GM19452 (cell line): Measurements from ENCODE around the gene ID4.
"Not testable (repeated sequence)": the region's sequence is repeated elsewhere in the genome, so short reads cannot be mapped to it uniquely, and the experiment has no call there.

Source experiments
- ATAC-seq: cut with Tn5 transposase; IDR thresholded peaks from one replicate; pipeline ENCODE4 v1.9.1; 2021; ENCODE audit not compliant: unreplicated experiment

Gene ID4

GRCh38 chr6:19831358-19831757, 5.8 kb upstream of the ID4 start:
- no peak for ATAC-seq

GRCh38 chr6:19833947-19834346, 3.2 kb upstream of the ID4 start:
- no peak for ATAC-seq

- no peak for ATAC-seq
Measured at GRCh38 chr6:19834858-19835257, 2.3 kb upstream of the ID4 start.

GRCh38 chr6:19835605-19836004, 1.6 kb upstream of the ID4 start:
- no peak for ATAC-seq

- no peak for ATAC-seq
Measured at GRCh38 chr6:19837511-19838441, 606 bp downstream of the ID4 start.

GRCh38 chr6:19838442-19839236, 1.5 kb downstream of the ID4 start:
- no peak for ATAC-seq

- no peak for ATAC-seq
Measured at GRCh38 chr6:19839237-19839546, 2.0 kb downstream of the ID4 start.

- ATAC-seq: no peak
Measured at GRCh38 chr6:19839788-19840187, 2.6 kb downstream of the ID4 start.

- no peak for ATAC-seq
Measured at GRCh38 chr6:19841181-19841580, 4.0 kb downstream of the ID4 start.

- no peak for ATAC-seq
Measured at GRCh38 chr6:19842030-19842615, 5.0 kb downstream of the ID4 start.

- ATAC-seq: no peak
Measured at GRCh38 chr6:19844689-19845088, 7.5 kb downstream of the ID4 start.

- ATAC-seq: no peak
Measured at GRCh38 chr6:19845266-19846041, 8.3 kb downstream of the ID4 start.

- ATAC-seq: no peak
Measured at GRCh38 chr6:19848465-19849029, 11.4 kb downstream of the ID4 start.

GRCh38 chr6:19849196-19849595, 12.0 kb downstream of the ID4 start:
- ATAC-seq: no peak

GRCh38 chr6:19849755-19850154, 12.6 kb downstream of the ID4 start:
- no peak for ATAC-seq

GRCh38 chr6:19851241-19852089, 14.3 kb downstream of the ID4 start:
- ATAC-seq: no peak

GRCh38 chr6:19852090-19852457, 14.9 kb downstream of the ID4 start:
- no peak for ATAC-seq

GRCh38 chr6:19852927-19853326, 15.8 kb downstream of the ID4 start:
- ATAC-seq: no peak

- ATAC-seq: not testable (repeated sequence)
Measured at GRCh38 chr6:19854421-19855015, 17.3 kb downstream of the ID4 start.

- no peak for ATAC-seq
Measured at GRCh38 chr6:19855536-19855935, 18.4 kb downstream of the ID4 start.
